CD14-positive monocyte (primary cell): ENCODE measurements around the gene C1QTNF3. TPM values are rescaled to one million over a fixed set of nuclear protein-coding genes. Genes with fewer than 3 reads are reported as not detected.

Experiments used
- DNase-seq, 3 donors: peaks; one replicate each; pipeline ENCODE4 v3.0.0-alpha.2; 2011 to 2022
- H2AFZ ChIP-seq: 2 replicates; pipeline ENCODE4 v1.6.0; 2012; ENCODE audit warnings: mild to moderate bottlenecking, low read depth, low read length, inconsistent platforms; ENCODE audit not compliant: insufficient read depth, poor library complexity, severe bottlenecking
- H3K27ac ChIP-seq, 2 donors: 1 replicate in 1 of 2; 2 replicates in 1 of 2; pipeline ENCODE4 v1.5.1; 2012 to 2013; ENCODE audit warnings: low read length in 2 of 2, control low read depth in 1 of 2, inconsistent platforms in 1 of 2, low read depth in 1 of 2, mild to moderate bottlenecking in 1 of 2
- H3K27me3 ChIP-seq, 2 donors: one replicate each; pipeline versions ENCODE4 v1.6.0 to v1.6.1; 2011 to 2013; ENCODE audit warnings: low read length in 2 of 2; ENCODE audit not compliant: control insufficient read depth in 2 of 2, insufficient read depth in 2 of 2
- H3K36me3 ChIP-seq, 2 donors: replicated peaks in 1 of 2; 1 replicate in 1 of 2; 2 replicates in 1 of 2; pipeline versions ENCODE4 v1.5.1 to v1.6.1; 2012 to 2013; ENCODE audit warnings: low read length in 2 of 2, control low read depth in 1 of 2, inconsistent platforms in 1 of 2, mild to moderate bottlenecking in 1 of 2; ENCODE audit not compliant: insufficient read depth in 2 of 2, control insufficient read depth in 1 of 2
- H3K4me1 ChIP-seq, 2 donors: 1 replicate in 1 of 2; 2 replicates in 1 of 2; pipeline versions ENCODE4 v1.5.1 to v1.6.1; 2012 to 2013; ENCODE audit warnings: low read length in 2 of 2, control low read depth in 1 of 2, inconsistent platforms in 1 of 2, mild to moderate bottlenecking in 1 of 2, moderate library complexity in 1 of 2; ENCODE audit not compliant: insufficient read depth in 2 of 2, control insufficient read depth in 1 of 2
- H3K4me2 ChIP-seq: replicated peaks from 2 replicates; pipeline ENCODE3; 2012; ENCODE audit warnings: low read length, moderate library complexity, mild to moderate bottlenecking; ENCODE audit not compliant: poor library complexity, severe bottlenecking; ENCODE audit errors: extremely low read depth
- H3K4me3 ChIP-seq, 3 experiments: fragments of 200-600 bp in 1 of 3; sonication (generic) in 1 of 3; replicated peaks in 1 of 3; 1 replicate in 2 of 3; 2 replicates in 1 of 3; pipeline ENCODE4 v1.5.1; 2011 to 2013; ENCODE audit warnings: low read length in 3 of 3, mild to moderate bottlenecking in 3 of 3, control low read depth in 2 of 3, low read depth in 2 of 3, inconsistent platforms in 1 of 3, moderate library complexity in 1 of 3
- H3K79me2 ChIP-seq: 2 replicates; pipeline ENCODE4 v1.6.0; 2012; ENCODE audit warnings: mild to moderate bottlenecking, control low read depth, inconsistent platforms, low read length, moderate library complexity; ENCODE audit not compliant: insufficient read depth
- H3K9ac ChIP-seq: 2 replicates; pipeline ENCODE4 v1.6.0; 2017; ENCODE audit warnings: low read length, mild to moderate bottlenecking; ENCODE audit not compliant: insufficient read depth, poor library complexity, severe bottlenecking
- H3K9me3 ChIP-seq, 2 donors: replicated peaks in 1 of 2; 1 replicate in 1 of 2; 2 replicates in 1 of 2; pipeline versions ENCODE4 v1.5.1 to v1.6.1; 2012 to 2013; ENCODE audit warnings: low read length in 2 of 2, control low read depth in 1 of 2; ENCODE audit not compliant: control insufficient read depth in 1 of 2, insufficient read depth in 1 of 2
- H4K20me1 ChIP-seq: 2 replicates; pipeline ENCODE4 v1.6.0; 2012; ENCODE audit warnings: mild to moderate bottlenecking, low read length, control low read depth, moderate library complexity; ENCODE audit not compliant: insufficient read depth
- H3K27ac Mint-ChIP-seq, 7 donors: one replicate each; pipeline ENCODE4 v1.8.0; 2020; ENCODE audit warnings: mild to moderate bottlenecking in 7 of 7, mixed read lengths in 7 of 7, moderate library complexity in 6 of 7, inconsistent platforms in 2 of 7
- H3K27me3 Mint-ChIP-seq, 3 donors: one replicate each; pipeline ENCODE4 v1.8.0; 2021 to 2022; ENCODE audit warnings: low read depth in 3 of 3, mild to moderate bottlenecking in 3 of 3, mixed read lengths in 3 of 3, moderate library complexity in 3 of 3, inconsistent platforms in 1 of 3
- H3K36me3 Mint-ChIP-seq, 2 donors: one replicate each; pipeline ENCODE4 v1.8.0; 2020; ENCODE audit warnings: mixed read lengths in 2 of 2, inconsistent platforms in 1 of 2, mild to moderate bottlenecking in 1 of 2
- H3K4me1 Mint-ChIP-seq: one replicate; pipeline ENCODE4 v1.8.0; 2020; ENCODE audit warnings: mild to moderate bottlenecking, mixed read lengths
- H3K4me3 Mint-ChIP-seq, 2 donors: one replicate each; pipeline ENCODE4 v1.8.0; 2020; ENCODE audit warnings: mild to moderate bottlenecking in 2 of 2, mixed read lengths in 2 of 2, moderate library complexity in 1 of 2
- H3K9me3 Mint-ChIP-seq, 7 donors: one replicate each; pipeline ENCODE4 v1.8.0; 2020 to 2022; ENCODE audit warnings: mixed read lengths in 7 of 7, mild to moderate bottlenecking in 6 of 7, moderate library complexity in 6 of 7, inconsistent platforms in 2 of 7
- WGBS: methylation state at CpG from one replicate; pipeline ENCODE4 v1.1.5; 2013; ENCODE audit warnings: missing lambda C conversion rate; ENCODE audit not compliant: insufficient coverage; 5-methylcytosine and 5-hydroxymethylcytosine counted together
- intact Hi-C, 2 donors: fragments of 100-400 bp; cut with micrococcal nuclease; formaldehyde crosslinking; loops; one replicate each; pipeline versions ENCODE4 v1.15.0 to v1.15.1; 2023
- polyA plus RNA-seq, 3 donors: library from polyadenylated mRNA; depleted of rRNA in 1 of 3; unstranded in 2 of 3; stranded (reverse) in 1 of 3; fragments of 300-500 nt in 2 of 3; fragments of >200 nt in 1 of 3; fragmentation: Illumina TruSeq in 2 of 3; gene quantifications; 1 replicate in 2 of 3; 2 replicates in 1 of 3; pipeline ENCODE4 v1.2.3, GENCODE V29; 2012 to 2021
- TF ChIP-seq, protein P1 (sequence below): fragments of 200-600 bp; IDR thresholded peaks from one replicate; pipeline ENCODE4 v1.8.0; 2022; ENCODE audit warnings: antibody characterized with exemption, mild to moderate bottlenecking

The C1QTNF3 gene
- polyA plus RNA-seq, 3 donors: 1.5 TPM; not detected in 2

DNA sequence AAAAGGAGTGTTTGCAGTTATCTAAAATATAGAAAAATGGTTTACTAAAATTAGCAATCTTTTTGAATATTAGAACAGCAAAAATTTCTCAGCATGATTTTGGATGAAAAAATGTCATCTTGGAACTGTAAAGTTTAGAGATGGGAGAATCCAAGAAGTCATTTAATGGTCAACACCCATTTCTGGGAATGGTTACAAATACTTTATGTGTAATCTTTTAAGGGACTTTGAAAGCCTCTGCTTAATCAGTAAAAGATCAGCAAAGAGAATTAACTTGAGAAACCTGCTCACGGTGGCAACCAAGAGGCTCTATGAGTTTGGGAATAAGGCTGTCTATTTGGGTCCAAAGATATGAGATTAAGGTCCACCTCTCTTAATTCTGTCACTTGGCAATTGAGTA, 13.0 kb downstream of the C1QTNF3 start:
- WGBS: no CpG with 5 or more reads among the region's 1 CpG
- H3K27me3 Mint-ChIP-seq: peaks cover 0 to 2% (median 0%) of the 10 kb centered on the region in 3 donors
- TF ChIP-seq, protein P1, sequence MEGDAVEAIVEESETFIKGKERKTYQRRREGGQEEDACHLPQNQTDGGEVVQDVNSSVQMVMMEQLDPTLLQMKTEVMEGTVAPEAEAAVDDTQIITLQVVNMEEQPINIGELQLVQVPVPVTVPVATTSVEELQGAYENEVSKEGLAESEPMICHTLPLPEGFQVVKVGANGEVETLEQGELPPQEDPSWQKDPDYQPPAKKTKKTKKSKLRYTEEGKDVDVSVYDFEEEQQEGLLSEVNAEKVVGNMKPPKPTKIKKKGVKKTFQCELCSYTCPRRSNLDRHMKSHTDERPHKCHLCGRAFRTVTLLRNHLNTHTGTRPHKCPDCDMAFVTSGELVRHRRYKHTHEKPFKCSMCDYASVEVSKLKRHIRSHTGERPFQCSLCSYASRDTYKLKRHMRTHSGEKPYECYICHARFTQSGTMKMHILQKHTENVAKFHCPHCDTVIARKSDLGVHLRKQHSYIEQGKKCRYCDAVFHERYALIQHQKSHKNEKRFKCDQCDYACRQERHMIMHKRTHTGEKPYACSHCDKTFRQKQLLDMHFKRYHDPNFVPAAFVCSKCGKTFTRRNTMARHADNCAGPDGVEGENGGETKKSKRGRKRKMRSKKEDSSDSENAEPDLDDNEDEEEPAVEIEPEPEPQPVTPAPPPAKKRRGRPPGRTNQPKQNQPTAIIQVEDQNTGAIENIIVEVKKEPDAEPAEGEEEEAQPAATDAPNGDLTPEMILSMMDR: no peak
- peaks cover 2 to 8% of the 10 kb centered on the region in 2 donors for H3K36me3 ChIP-seq
- H3K27me3 ChIP-seq: no peaks in the 10 kb centered on the region
- no peaks in the 10 kb centered on the region for H4K20me1 ChIP-seq
- no peak overlapping the region for H3K27ac ChIP-seq
- no peak overlapping the region for H3K9ac ChIP-seq
- DNase-seq: no peak
- no peaks in the 10 kb centered on the region for H3K79me2 ChIP-seq
- peaks cover 12 to 25% of the 10 kb centered on the region in 2 donors for H3K36me3 Mint-ChIP-seq
- H3K4me2 ChIP-seq: no peak overlapping the region
- no peak overlapping the region for H2AFZ ChIP-seq
- no peak overlapping the region for H3K4me3 ChIP-seq
- no peaks in the 10 kb centered on the region for H3K9me3 Mint-ChIP-seq
- H3K9me3 ChIP-seq: no peaks in the 10 kb centered on the region
- intact Hi-C loops: no loop called here
- H3K4me1 ChIP-seq: no peaks in the 10 kb centered on the region
- H3K4me1 Mint-ChIP-seq: no peaks in the 10 kb centered on the region
- no peak overlapping the region for H3K27ac Mint-ChIP-seq
- H3K4me3 Mint-ChIP-seq: no peak overlapping the region

DNA sequence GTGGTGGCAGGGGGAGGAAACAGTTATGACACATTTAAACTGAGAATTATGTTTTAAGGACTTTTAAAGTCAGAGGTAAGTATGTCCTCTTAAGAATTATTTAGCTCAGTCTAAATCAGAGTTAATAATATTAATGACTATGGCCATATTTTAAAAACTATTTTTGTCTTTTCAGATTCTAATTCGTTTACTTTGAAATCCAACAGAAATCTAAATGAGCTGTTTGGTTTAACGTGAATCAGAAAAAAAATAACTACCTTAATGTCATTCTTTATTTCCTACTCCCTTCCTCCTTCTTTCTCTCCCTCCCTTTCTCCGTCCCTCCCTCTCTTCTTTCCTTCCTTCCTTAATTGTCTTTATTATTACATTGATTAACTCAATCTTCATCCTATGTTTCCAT, 14.7 kb downstream of the C1QTNF3 start:
- no peaks in the 10 kb centered on the region for H4K20me1 ChIP-seq
- no peak overlapping the region for H3K4me2 ChIP-seq
- no peak overlapping the region for H3K4me3 ChIP-seq
- no peak overlapping the region for H3K27ac Mint-ChIP-seq
- WGBS: 89% methylated on average over 1 of the region's 3 CpGs
- no peaks in the 10 kb centered on the region for H3K27me3 ChIP-seq
- TF ChIP-seq, protein P1: no peak
- H3K4me1 ChIP-seq: no peaks in the 10 kb centered on the region
- peaks cover 15 to 23% of the 10 kb centered on the region in 2 donors for H3K36me3 Mint-ChIP-seq
- H3K36me3 ChIP-seq: peaks cover 2 to 6% of the 10 kb centered on the region in 2 donors
- H2AFZ ChIP-seq: no peak overlapping the region
- no peaks in the 10 kb centered on the region for H3K9me3 Mint-ChIP-seq
- no peaks in the 10 kb centered on the region for H3K4me1 Mint-ChIP-seq
- DNase-seq: no peak
- H3K27me3 Mint-ChIP-seq: peaks cover 0 to 2% (median 0%) of the 10 kb centered on the region in 3 donors
- no peak overlapping the region for H3K27ac ChIP-seq
- H3K9me3 ChIP-seq: no peaks in the 10 kb centered on the region
- intact Hi-C loops: no loop called here
- H3K9ac ChIP-seq: no peak overlapping the region
- H3K79me2 ChIP-seq: no peaks in the 10 kb centered on the region
- no peak overlapping the region for H3K4me3 Mint-ChIP-seq
